ENCODE results near the gene MSANTD7.

The MSANTD7 gene

DNA sequence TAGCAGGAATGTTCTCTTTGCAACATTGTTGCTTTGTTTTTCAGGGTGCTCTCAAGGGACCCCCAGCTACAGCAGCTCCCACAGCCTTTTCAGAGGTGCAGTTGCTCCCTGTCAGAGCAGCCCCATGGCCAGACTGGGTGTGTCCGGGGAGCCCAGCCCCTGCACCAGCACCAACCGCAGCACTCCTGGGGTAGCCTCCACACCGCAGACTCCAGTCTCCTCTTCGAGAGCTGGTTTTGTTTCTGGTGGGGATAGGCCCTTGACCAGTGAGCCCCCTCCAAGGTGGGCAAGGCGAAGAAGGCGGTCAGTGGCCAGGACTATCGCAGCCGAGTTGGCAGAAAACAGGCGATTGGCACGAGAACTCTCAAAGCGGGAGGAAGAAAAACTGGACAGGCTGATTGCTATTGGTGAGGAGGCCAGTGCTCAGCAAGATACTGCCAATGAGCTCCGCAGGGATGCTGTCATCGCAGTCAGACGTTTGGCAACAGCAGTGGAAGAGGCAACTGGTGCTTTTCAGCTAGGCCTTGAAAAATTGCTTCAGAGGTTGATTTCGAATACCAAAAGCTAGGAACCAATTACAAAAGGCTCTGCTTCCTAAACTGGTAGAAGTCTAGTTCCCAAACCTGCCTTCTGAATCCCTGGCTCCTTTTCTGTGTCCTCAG lies 5.4 kb downstream of the MSANTD7 start:
- TF ChIP-seq, protein P1, sequence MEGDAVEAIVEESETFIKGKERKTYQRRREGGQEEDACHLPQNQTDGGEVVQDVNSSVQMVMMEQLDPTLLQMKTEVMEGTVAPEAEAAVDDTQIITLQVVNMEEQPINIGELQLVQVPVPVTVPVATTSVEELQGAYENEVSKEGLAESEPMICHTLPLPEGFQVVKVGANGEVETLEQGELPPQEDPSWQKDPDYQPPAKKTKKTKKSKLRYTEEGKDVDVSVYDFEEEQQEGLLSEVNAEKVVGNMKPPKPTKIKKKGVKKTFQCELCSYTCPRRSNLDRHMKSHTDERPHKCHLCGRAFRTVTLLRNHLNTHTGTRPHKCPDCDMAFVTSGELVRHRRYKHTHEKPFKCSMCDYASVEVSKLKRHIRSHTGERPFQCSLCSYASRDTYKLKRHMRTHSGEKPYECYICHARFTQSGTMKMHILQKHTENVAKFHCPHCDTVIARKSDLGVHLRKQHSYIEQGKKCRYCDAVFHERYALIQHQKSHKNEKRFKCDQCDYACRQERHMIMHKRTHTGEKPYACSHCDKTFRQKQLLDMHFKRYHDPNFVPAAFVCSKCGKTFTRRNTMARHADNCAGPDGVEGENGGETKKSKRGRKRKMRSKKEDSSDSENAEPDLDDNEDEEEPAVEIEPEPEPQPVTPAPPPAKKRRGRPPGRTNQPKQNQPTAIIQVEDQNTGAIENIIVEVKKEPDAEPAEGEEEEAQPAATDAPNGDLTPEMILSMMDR (IDR thresholded peaks at IDR 0.05): no peak

DNA sequence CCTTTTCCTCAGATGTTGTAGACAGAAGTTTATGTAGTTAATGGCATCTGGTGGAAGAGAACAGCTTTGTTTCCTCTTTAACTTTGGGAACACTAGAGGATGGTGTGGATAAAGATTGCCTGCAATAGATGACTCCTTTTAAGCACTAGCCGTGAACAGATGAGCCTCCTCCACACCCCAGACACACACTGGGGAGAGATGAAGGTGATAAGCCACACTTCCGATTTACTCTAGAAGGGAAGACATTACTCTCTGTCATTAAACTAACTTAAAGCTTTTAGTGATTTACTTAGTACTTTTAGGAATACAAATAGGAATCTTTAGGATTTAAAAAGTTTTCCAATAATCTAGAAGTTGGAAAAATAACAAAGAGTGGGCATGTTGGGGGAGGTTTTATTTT lies 6.8 kb downstream of the MSANTD7 start:
- TF ChIP-seq, protein P1 (IDR thresholded peaks at IDR 0.05): no peak

DNA sequence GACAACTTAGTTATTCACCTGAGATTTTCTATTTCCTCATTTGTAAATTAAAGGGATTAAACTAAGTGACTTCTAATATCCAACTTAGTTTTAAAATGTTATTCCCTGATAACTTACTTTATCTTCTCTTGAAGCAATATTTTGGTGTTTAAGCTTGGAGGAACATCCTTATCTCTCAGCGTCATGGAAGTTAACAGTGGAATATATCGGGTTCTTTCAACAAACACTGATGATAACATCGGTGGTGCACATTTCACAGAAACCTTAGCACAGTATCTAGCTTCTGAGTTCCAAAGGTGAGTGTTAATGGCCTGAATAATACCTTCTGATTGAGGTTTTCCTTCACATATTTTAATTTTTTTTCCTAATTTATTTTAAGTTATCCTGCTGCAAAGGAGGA lies 14.1 kb downstream of the MSANTD7 start:
- TF ChIP-seq, protein P1 (IDR thresholded peaks at IDR 0.05): no peak

DNA sequence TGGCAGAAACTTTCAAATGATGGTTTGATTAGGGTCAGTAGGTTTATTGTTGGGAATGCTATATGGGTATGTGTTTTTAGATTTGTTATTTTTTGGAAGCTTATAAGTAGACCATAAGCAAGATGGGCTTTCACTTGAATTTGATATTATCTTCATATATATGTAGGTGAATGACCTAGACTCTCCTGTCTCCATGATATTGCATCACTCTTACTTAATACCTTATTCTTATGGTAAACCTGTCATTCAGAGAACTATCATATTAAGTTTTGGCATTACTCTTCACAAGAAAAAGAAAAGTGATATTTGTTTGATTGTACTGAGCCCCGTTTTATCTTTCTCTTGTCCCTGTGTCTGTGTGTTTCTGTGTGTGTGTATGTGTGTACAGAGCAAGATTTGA lies 17.3 kb downstream of the MSANTD7 start:
- TF ChIP-seq, protein P1 (IDR thresholded peaks at IDR 0.05): no peak

DNA sequence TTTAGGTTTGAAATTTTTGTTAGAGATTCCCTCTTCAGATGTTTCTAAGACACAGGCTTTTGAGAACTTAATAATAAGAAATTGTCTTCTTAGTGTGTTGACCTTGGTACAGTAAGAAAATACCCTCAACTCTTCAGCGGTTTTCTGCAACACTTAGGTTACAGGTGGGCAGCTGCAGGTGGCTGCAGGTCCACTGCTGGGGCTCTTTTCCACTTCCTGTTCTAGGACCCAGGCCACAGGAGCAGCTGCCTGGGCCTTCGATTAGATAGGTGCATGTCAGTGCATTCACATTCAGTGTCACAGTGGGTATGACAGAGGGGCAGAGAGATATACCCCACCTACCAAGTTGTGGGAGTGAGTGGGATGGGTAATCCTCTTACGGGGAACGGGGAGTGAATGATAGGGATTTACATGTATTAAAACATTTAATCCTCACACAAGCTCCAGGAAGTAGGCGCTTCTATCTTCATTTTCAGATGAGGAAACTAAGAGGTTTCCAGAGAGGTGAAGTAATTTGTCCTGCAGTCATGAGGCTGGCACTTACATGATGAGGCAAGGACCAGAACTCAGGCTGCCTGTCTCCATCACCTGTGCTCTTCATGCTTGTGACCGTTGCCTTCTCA lies 20.3 kb downstream of the MSANTD7 start:
- TF ChIP-seq, protein P1 (IDR thresholded peaks at IDR 0.05): no peak

DNA sequence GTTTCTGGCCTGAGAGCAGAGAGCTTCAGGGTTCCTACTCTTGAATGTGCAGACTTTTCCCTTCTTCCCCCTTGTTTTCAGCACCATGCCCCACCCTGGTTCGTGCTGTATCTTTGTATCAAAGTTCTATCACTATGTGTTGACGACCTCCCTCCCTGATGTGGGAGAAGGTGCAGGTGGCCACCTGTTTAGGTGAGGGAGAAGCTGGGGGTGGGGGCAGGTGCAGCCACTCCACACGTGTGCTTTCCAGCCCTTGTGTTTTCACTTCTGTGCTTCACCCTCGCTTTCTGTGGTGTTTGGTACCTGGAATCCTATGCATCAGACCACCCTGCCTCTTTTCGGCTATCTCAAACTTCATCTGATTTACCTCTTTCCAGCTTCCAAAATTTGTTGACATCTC lies 20.9 kb downstream of the MSANTD7 start:
- TF ChIP-seq, protein P1 (IDR thresholded peaks at IDR 0.05): no peak

DNA sequence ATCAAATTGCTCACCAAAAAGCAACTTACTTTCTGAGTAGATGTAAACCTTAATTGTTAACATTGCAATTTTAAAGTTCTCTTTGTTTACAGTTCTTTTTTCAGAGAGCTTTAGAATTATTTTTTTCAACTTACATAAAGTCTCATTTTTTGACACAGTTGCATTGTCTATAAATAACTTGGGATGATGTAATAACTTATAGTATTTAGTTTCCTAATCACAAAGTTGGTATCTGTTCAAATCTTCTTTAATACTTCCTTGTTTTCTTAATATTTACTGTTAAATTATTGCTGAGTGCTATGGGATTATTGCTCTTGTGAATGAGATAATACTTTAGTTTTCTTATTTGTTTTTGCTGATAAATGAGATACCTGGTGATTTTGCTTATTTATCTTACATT lies 21.7 kb downstream of the MSANTD7 start:
- TF ChIP-seq, protein P1 (IDR thresholded peaks at IDR 0.05): no peak

Measured in LNCAP (cell line).